ENCODE data around the gene BNC2.

The BNC2 gene

GRCh38 chr9:16530669-16531642, 339.5 kb downstream of the BNC2 start:
- peak; percentile 91 for DNase-seq

GRCh38 chr9:16527573-16527972, 342.9 kb downstream of the BNC2 start:
- peak; percentile 51 for DNase-seq

GRCh38 chr9:16526380-16526779, 344.1 kb downstream of the BNC2 start:
- no peak for DNase-seq

GRCh38 chr9:16524823-16525222, 345.6 kb downstream of the BNC2 start:
- DNase-seq: no peak

GRCh38 chr9:16524078-16524477, 346.4 kb downstream of the BNC2 start:
- DNase-seq: no peak

- DNase-seq: peak; percentile 42
Measured at GRCh38 chr9:16521868-16522411, 348.5 kb downstream of the BNC2 start.

- no peak for DNase-seq
Measured at GRCh38 chr9:16519001-16519400, 351.5 kb downstream of the BNC2 start.

- no peak for DNase-seq
Measured at GRCh38 chr9:16516891-16517290, 353.6 kb downstream of the BNC2 start.

GRCh38 chr9:16515879-16516301, 354.6 kb downstream of the BNC2 start:
- peak; percentile 22 for DNase-seq

- no peak for DNase-seq
Measured at GRCh38 chr9:16515207-16515606, 355.3 kb downstream of the BNC2 start.

- DNase-seq: no peak
Measured at GRCh38 chr9:16514131-16514530, 356.3 kb downstream of the BNC2 start.

- DNase-seq: no peak
Measured at GRCh38 chr9:16512281-16512680, 358.2 kb downstream of the BNC2 start.

- DNase-seq: no peak
Measured at GRCh38 chr9:16510482-16510881, 360.0 kb downstream of the BNC2 start.

GRCh38 chr9:16509997-16510396, 360.5 kb downstream of the BNC2 start:
- no peak for DNase-seq

- no peak for DNase-seq
Measured at GRCh38 chr9:16505199-16505598, 365.3 kb downstream of the BNC2 start.

GRCh38 chr9:16501726-16502125, 368.7 kb downstream of the BNC2 start:
- DNase-seq: no peak

- no peak for DNase-seq
Measured at GRCh38 chr9:16501141-16501540, 369.3 kb downstream of the BNC2 start.

- no peak for DNase-seq
Measured at GRCh38 chr9:16500386-16500785, 370.1 kb downstream of the BNC2 start.

GRCh38 chr9:16499892-16500291, 370.6 kb downstream of the BNC2 start:
- DNase-seq: no peak

GRCh38 chr9:16496908-16497307, 373.6 kb downstream of the BNC2 start:
- DNase-seq: no peak

- DNase-seq: no peak
Measured at GRCh38 chr9:16487915-16488314, 382.6 kb downstream of the BNC2 start.

- no peak for DNase-seq
Measured at GRCh38 chr9:16485575-16486321, 384.7 kb downstream of the BNC2 start.

GRCh38 chr9:16485160-16485559, 385.3 kb downstream of the BNC2 start:
- no peak for DNase-seq

- peak; percentile 53 for DNase-seq
Measured at GRCh38 chr9:16484744-16485143, 385.7 kb downstream of the BNC2 start.
